ENCODE measurements around the gene KCNH2. TPM values are rescaled to one million over a fixed set of nuclear protein-coding genes. Genes with fewer than 3 reads are reported as not detected.

KCNH2 gene
- polyA plus RNA-seq, 1 of the 3 experiments (the other 2 are of a cell fraction), result 2.2 TPM

- H3K4me3 ChIP-seq (ENCODE audit: low read depth in 2 of 2, low read length in 1 of 2), result no peak overlapping the region
- no peaks in the 10 kb centered on the region for H3K79me2 ChIP-seq (ENCODE audit: insufficient read depth)
- TF ChIP-seq SIN3A (IDR thresholded peaks at IDR 0.05; ENCODE audit: borderline replicate concordance, low read depth, low read length) (no peak), POLR2AphosphoS5 (IDR thresholded peaks at IDR 0.05; ENCODE audit: low read depth, low read length) (no peak), PBX3 (IDR thresholded peaks at IDR 0.05) (no peak)
- no peak overlapping the region for H3K4me2 ChIP-seq
- peaks cover 42% of the 10 kb centered on the region for H3K27me3 ChIP-seq (ENCODE audit: insufficient read depth)
- WGBS (ENCODE audit: low lambda C conversion rate), result 56% methylated on average over 6 of the region's 6 CpGs
- no peaks in the 10 kb centered on the region for H3K36me3 ChIP-seq (replicated peaks in 1 of 2; ENCODE audit: control insufficient read depth in 1 of 2, insufficient read depth in 2 of 2, low read length in 1 of 2)
- DNase-seq, result no peak
- no peak overlapping the region for H3K27ac ChIP-seq (ENCODE audit: low read depth in 2 of 2, low read length in 1 of 2)
- ChIA-PET POLR2A (no interaction called here), CTCF (interaction anchor here (1.1 to 6.8 kb wide), 4 partner anchors 14 to 50 kb away, joined by 3 to 70 read pairs (median 13); no protein-coding TSS in a partner anchor)
- no peaks in the 10 kb centered on the region for H3K9me2 ChIP-seq
- H3K9ac ChIP-seq, result no peak overlapping the region
- H3K9me3 ChIP-seq, result no peaks in the 10 kb centered on the region
- H3K4me1 ChIP-seq (ENCODE audit: control insufficient read depth in 1 of 2, insufficient read depth in 2 of 2, low read depth in 1 of 2, low read length in 1 of 2), result no peaks in the 10 kb centered on the region
- no peak overlapping the region for H2AFZ ChIP-seq (ENCODE audit: low read depth)
- H3F3A ChIP-seq (replicated peaks; ENCODE audit: insufficient read depth), result no peaks in the 10 kb centered on the region
- no peaks in the 10 kb centered on the region for H4K20me1 ChIP-seq (ENCODE audit: insufficient read depth)
These were observed 63.9 kb downstream of the KCNH2 start for GRCh38 chr7:150914196-150914595.

GRCh38 chr7:150912427-150912826, 65.7 kb downstream of the KCNH2 start:
- CTCF ChIA-PET, result interaction anchor here (0.7 to 6.8 kb wide), 8 partner anchors 12 to 124 kb away, joined by 3 to 70 read pairs (median 4); no protein-coding TSS in a partner anchor
- no peak for DNase-seq

GRCh38 chr7:150911590-150912267, 66.4 kb downstream of the KCNH2 start:
- no peaks in the 10 kb centered on the region for H3K4me1 ChIP-seq (ENCODE audit: control insufficient read depth in 1 of 2, insufficient read depth in 2 of 2, low read depth in 1 of 2, low read length in 1 of 2)
- H3K27ac ChIP-seq (ENCODE audit: low read depth in 2 of 2, low read length in 1 of 2), result no peak overlapping the region
- 55% methylated on average over 11 of the region's 11 CpGs for WGBS (ENCODE audit: low lambda C conversion rate)
- no peak overlapping the region for H2AFZ ChIP-seq (ENCODE audit: low read depth)
- DNase-seq, result no peak
- no peaks in the 10 kb centered on the region for H3K9me2 ChIP-seq
- no peak overlapping the region for H3K4me2 ChIP-seq
- H3F3A ChIP-seq (replicated peaks; ENCODE audit: insufficient read depth), result no peaks in the 10 kb centered on the region
- no peaks in the 10 kb centered on the region for H3K79me2 ChIP-seq (ENCODE audit: insufficient read depth)
- no peak overlapping the region for H3K9ac ChIP-seq
- H4K20me1 ChIP-seq (ENCODE audit: insufficient read depth), result no peaks in the 10 kb centered on the region
- ChIA-PET POLR2A (interaction anchor here (0.9 kb wide), 1 partner anchor 9 kb away, joined by 3 read pairs; no protein-coding TSS in a partner anchor), CTCF (interaction anchor here (0.6 to 6.8 kb wide), 8 partner anchors 11 to 77 kb away, joined by 3 to 70 read pairs (median 4); no protein-coding TSS in a partner anchor)
- H3K36me3 ChIP-seq (replicated peaks in 1 of 2; ENCODE audit: control insufficient read depth in 1 of 2, insufficient read depth in 2 of 2, low read length in 1 of 2), result no peaks in the 10 kb centered on the region
- H3K9me3 ChIP-seq, result no peaks in the 10 kb centered on the region
- no peak overlapping the region for H3K4me3 ChIP-seq (ENCODE audit: low read depth in 2 of 2, low read length in 1 of 2)
- peaks cover 22% of the 10 kb centered on the region for H3K27me3 ChIP-seq (ENCODE audit: insufficient read depth)
- TF ChIP-seq USF1 (IDR thresholded peaks at IDR 0.05; ENCODE audit: borderline replicate concordance, low read depth), result no peak
- no peak for TF ChIP-seq GATA2 (CRISPR knock-in tag; IDR thresholded peaks at IDR 0.05)
- no peak for TF ChIP-seq CTCF (IDR thresholded peaks at IDR 0.05)
- no peak for TF ChIP-seq MEF2A (IDR thresholded peaks at IDR 0.05; ENCODE audit: borderline replicate concordance, low read depth)
- no peak for TF ChIP-seq EZH2phosphoT487 (IDR thresholded peaks at IDR 0.05; ENCODE audit: borderline replicate concordance, low read depth)
- no peak for TF ChIP-seq MXI1 (IDR thresholded peaks at IDR 0.05; ENCODE audit: low read depth, low read length)
- TF ChIP-seq TCF12 (IDR thresholded peaks at IDR 0.05), result no peak
- no peak for TF ChIP-seq RAD21 (IDR thresholded peaks at IDR 0.05; ENCODE audit: low read length)
- TF ChIP-seq EP300 (IDR thresholded peaks at IDR 0.05; ENCODE audit: borderline replicate concordance in 1 of 2, low read depth in 1 of 2, low read length in 1 of 2), result no peak
- TF ChIP-seq SIN3A (IDR thresholded peaks at IDR 0.05; ENCODE audit: borderline replicate concordance, low read depth, low read length), result no peak
- no peak for TF ChIP-seq SMC3 (IDR thresholded peaks at IDR 0.05; ENCODE audit: low read depth, low read length)
- no peak for TF ChIP-seq PBX3 (IDR thresholded peaks at IDR 0.05)

More at GRCh38 chr7:150912427-150912826, 65.7 kb downstream of the KCNH2 start:
- no peaks in the 10 kb centered on the region for H3K79me2 ChIP-seq (ENCODE audit: insufficient read depth)
- WGBS (ENCODE audit: low lambda C conversion rate), result 46% methylated on average over 7 of the region's 7 CpGs
- TF ChIP-seq RAD21 (IDR thresholded peaks at IDR 0.05; ENCODE audit: low read length), result no peak
- no peak for TF ChIP-seq TAF1 (IDR thresholded peaks at IDR 0.05; ENCODE audit: borderline replicate concordance, low read depth, low read length)
- no peak for TF ChIP-seq GATA2 (CRISPR knock-in tag; IDR thresholded peaks at IDR 0.05)
- no peak overlapping the region for H3K9ac ChIP-seq
- no peak overlapping the region for H3K27ac ChIP-seq (ENCODE audit: low read depth in 2 of 2, low read length in 1 of 2)
- no peak overlapping the region for H2AFZ ChIP-seq (ENCODE audit: low read depth)
- H3K9me3 ChIP-seq, result no peaks in the 10 kb centered on the region
- H4K20me1 ChIP-seq (ENCODE audit: insufficient read depth), result no peaks in the 10 kb centered on the region
- no peak overlapping the region for H3K4me3 ChIP-seq (ENCODE audit: low read depth in 2 of 2, low read length in 1 of 2)
- H3K9me2 ChIP-seq, result no peaks in the 10 kb centered on the region
- H3K36me3 ChIP-seq (replicated peaks in 1 of 2; ENCODE audit: control insufficient read depth in 1 of 2, insufficient read depth in 2 of 2, low read length in 1 of 2), result no peaks in the 10 kb centered on the region
- H3F3A ChIP-seq (replicated peaks; ENCODE audit: insufficient read depth), result no peaks in the 10 kb centered on the region
- H3K4me2 ChIP-seq, result no peak overlapping the region
- H3K4me1 ChIP-seq (ENCODE audit: control insufficient read depth in 1 of 2, insufficient read depth in 2 of 2, low read depth in 1 of 2, low read length in 1 of 2), result no peaks in the 10 kb centered on the region
- peaks cover 29% of the 10 kb centered on the region for H3K27me3 ChIP-seq (ENCODE audit: insufficient read depth)
- POLR2A ChIA-PET, result interaction anchor here (1.1 kb wide), 1 partner anchor 11 kb away, joined by 3 read pairs; no protein-coding TSS in a partner anchor
